HUES48 (cell line): ENCODE results near the gene TRABD2B.

Experiments used
- H3K27ac ChIP-seq: one replicate; pipeline ENCODE4 v1.7.0; 2013; ENCODE audit warnings: low read depth, low read length, inconsistent platforms
- H3K27me3 ChIP-seq: 2 replicates; pipeline ENCODE4 v1.6.1; 2013; ENCODE audit warnings: mild to moderate bottlenecking, low read length; ENCODE audit not compliant: control insufficient read depth, insufficient read depth
- H3K36me3 ChIP-seq: 2 replicates; pipeline ENCODE4 v1.6.1; 2013; ENCODE audit warnings: low read length; ENCODE audit not compliant: control insufficient read depth, insufficient read depth
- H3K4me1 ChIP-seq: 2 replicates; pipeline ENCODE4 v1.6.1; 2013; ENCODE audit warnings: mild to moderate bottlenecking, low read length; ENCODE audit not compliant: control insufficient read depth, insufficient read depth
- H3K4me3 ChIP-seq: 2 replicates; pipeline ENCODE4 v1.5.1; 2013; ENCODE audit warnings: mild to moderate bottlenecking, low read depth, low read length
- H3K9ac ChIP-seq: 2 replicates; pipeline ENCODE4 v1.6.1; 2013; ENCODE audit warnings: mild to moderate bottlenecking, low read depth, low read length, moderate library complexity
- H3K9me3 ChIP-seq: 2 replicates; pipeline ENCODE4 v1.6.1; 2013; ENCODE audit warnings: low read length; ENCODE audit not compliant: control insufficient read depth, insufficient read depth

Gene TRABD2B

GRCh38 chr1:47711184-47711847, 285.9 kb downstream of the TRABD2B start:
- Histone ChIP-seq H3K4me3 (no peak overlapping the region), H3K27me3 (peaks cover 100% of the 10 kb centered on the region), H3K9ac (no peak overlapping the region), H3K27ac (no peak overlapping the region), H3K4me1 (peaks cover 19% of the 10 kb centered on the region), H3K36me3 (no peaks in the 10 kb centered on the region), H3K9me3 (no peaks in the 10 kb centered on the region)
